Activated CD8-positive, alpha-beta memory T cell treated with anti-CD3 and anti-CD28 coated beads, Interleukin-2, amount 10 ng/mL, durations not matched to agents 7 days and 5 days (primary cell): ENCODE measurements around the gene AKT1. TPM values are rescaled to one million over a fixed set of nuclear protein-coding genes. Genes with fewer than 3 reads are reported as not detected.
A peak's percentile ranks its signal among the peaks of the same experiment; 100 is the strongest.

ENCODE experiments used
- ATAC-seq: fragments of 150-1000 bp; cut with Tn5 transposase; one replicate; pipeline ENCODE4 v1.10.0; 2021; ENCODE audit warnings: moderate library complexity
- CTCF ChIA-PET: fragments of 350-600 bp; sonication (Branson Sonifier 250); formaldehyde crosslinking; loops from one replicate; lab custom pipeline; 2021; ENCODE audit warnings: antibody characterized with exemption; lab: Charles Lee
- DNase-seq: peaks from one replicate; pipeline ENCODE4 v3.0.0-alpha.2; 2020
- H3K27ac Mint-ChIP-seq: one replicate; pipeline ENCODE4 v1.8.0; 2021; ENCODE audit warnings: mild to moderate bottlenecking, mixed read lengths
- H3K27me3 Mint-ChIP-seq: one replicate; pipeline ENCODE4 v1.8.0; 2021; ENCODE audit warnings: mixed read lengths
- H3K36me3 Mint-ChIP-seq: one replicate; pipeline ENCODE4 v1.8.0; 2021; ENCODE audit warnings: mild to moderate bottlenecking, mixed read lengths
- H3K4me1 Mint-ChIP-seq: one replicate; pipeline ENCODE4 v1.8.0; 2021; ENCODE audit warnings: mixed read lengths
- H3K4me3 Mint-ChIP-seq: one replicate; pipeline ENCODE4 v1.8.0; 2021; ENCODE audit warnings: mild to moderate bottlenecking, moderate library complexity, mixed read lengths
- H3K9me3 Mint-ChIP-seq: one replicate; pipeline ENCODE4 v1.8.0; 2022; ENCODE audit warnings: low read depth, mixed read lengths
- total RNA-seq, 2 experiments: library from RNA; stranded (reverse); gene quantifications; one replicate each; pipeline ENCODE4 v1.2.3, GENCODE V29; 2021

The AKT1 gene
- total RNA-seq, 2 experiments from 2014 or later = 178 to 202 TPM

GRCh38 chr14:104800771-104801519 lies 5.4 kb upstream of the AKT1 start, which contains the start of gene ZBTB42:
Gene ZBTB42 (plus strand): TSS chr14:104801101. CDS start chr14:104801198, 97 bp downstream.
- no peaks in the 10 kb centered on the region for H3K9me3 Mint-ChIP-seq
- peaks cover 22% of the 10 kb centered on the region for H3K4me1 Mint-ChIP-seq
- H3K4me3 Mint-ChIP-seq = peak within 1 kb of the TSS; percentile 80
- DNase-seq (peak; percentile 78), ATAC-seq (peak; percentile 62)
- CTCF ChIA-PET = interaction anchor here (0.7 to 2.4 kb wide), 14 partner anchors 9 to 124 kb away, joined by 3 to 15 read pairs (median 3); partner anchors contain the start of genes ADSS1 and SIVA1
- H3K27ac Mint-ChIP-seq = peak within 1 kb of the TSS; percentile 50
- H3K27me3 Mint-ChIP-seq = peaks cover 6% of the 10 kb centered on the region
- H3K36me3 Mint-ChIP-seq = no peaks in the 10 kb centered on the region

DNA sequence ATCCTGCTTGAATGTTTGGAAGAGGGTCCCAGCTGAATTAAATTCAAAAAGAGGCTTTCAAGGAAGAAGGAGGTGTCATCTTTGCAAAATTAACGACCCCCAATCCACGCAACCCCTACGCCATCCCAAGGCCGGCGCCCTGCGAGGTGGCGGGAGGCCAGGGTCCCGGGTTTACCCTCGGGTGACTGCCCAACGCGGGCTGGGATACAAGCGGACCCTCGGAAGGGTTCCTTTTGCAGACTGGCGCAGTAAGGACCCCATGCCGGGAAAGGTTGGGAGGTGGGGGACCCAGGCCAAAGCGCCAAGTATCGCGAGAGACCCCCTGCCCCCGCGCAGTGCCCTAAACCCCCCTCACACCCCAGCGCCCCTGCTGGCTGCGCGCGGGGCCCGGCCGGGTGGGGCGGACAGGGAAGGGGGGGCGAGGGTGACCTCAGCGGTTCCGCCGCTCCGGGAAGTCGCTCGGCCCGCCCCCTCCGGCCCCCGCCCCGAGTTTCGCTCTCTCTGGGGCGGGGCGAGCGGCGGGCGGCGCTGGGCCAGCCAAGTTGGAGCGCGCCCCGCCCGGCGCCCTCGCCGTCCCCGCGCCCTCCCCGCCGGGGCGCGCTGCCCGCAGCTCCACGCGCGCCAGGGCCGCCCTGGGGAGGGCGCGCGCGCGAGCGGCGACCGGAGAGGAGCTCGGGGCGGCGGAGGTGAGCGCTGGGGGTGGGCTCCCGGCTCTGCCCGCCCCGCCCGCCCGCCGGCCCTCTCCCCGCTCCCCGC lies 4.6 kb upstream of the AKT1 start:
- H3K4me3 Mint-ChIP-seq = peak overlapping the region; percentile 39
- H3K4me1 Mint-ChIP-seq = peaks cover 23% of the 10 kb centered on the region
- H3K9me3 Mint-ChIP-seq = no peaks in the 10 kb centered on the region
- peaks cover 6% of the 10 kb centered on the region for H3K27me3 Mint-ChIP-seq
- H3K36me3 Mint-ChIP-seq = no peaks in the 10 kb centered on the region
- DNase-seq (peak; percentile 86), ATAC-seq (peak; percentile 73)
- peak overlapping the region; percentile 42 for H3K27ac Mint-ChIP-seq
- CTCF ChIA-PET = interaction anchor here (0.7 to 2.4 kb wide), 11 partner anchors 8 to 123 kb away, joined by 3 to 15 read pairs (median 3); partner anchors contain the start of gene ADSS1

GRCh38 chr14:104799244-104800014 lies 3.9 kb upstream of the AKT1 start:
- Mint-ChIP-seq H3K36me3 (no peaks in the 10 kb centered on the region), H3K4me1 (peaks cover 26% of the 10 kb centered on the region), H3K4me3 (peak overlapping the region; percentile 39), H3K27me3 (peaks cover 6% of the 10 kb centered on the region), H3K9me3 (no peaks in the 10 kb centered on the region), H3K27ac (peak overlapping the region; percentile 42)
- no peak for ATAC-seq
- CTCF ChIA-PET = interaction anchor here (0.7 to 2.4 kb wide), 4 partner anchors 21 to 47 kb away, joined by 3 to 12 read pairs (median 3); no protein-coding TSS in a partner anchor
- no peak for DNase-seq

DNA sequence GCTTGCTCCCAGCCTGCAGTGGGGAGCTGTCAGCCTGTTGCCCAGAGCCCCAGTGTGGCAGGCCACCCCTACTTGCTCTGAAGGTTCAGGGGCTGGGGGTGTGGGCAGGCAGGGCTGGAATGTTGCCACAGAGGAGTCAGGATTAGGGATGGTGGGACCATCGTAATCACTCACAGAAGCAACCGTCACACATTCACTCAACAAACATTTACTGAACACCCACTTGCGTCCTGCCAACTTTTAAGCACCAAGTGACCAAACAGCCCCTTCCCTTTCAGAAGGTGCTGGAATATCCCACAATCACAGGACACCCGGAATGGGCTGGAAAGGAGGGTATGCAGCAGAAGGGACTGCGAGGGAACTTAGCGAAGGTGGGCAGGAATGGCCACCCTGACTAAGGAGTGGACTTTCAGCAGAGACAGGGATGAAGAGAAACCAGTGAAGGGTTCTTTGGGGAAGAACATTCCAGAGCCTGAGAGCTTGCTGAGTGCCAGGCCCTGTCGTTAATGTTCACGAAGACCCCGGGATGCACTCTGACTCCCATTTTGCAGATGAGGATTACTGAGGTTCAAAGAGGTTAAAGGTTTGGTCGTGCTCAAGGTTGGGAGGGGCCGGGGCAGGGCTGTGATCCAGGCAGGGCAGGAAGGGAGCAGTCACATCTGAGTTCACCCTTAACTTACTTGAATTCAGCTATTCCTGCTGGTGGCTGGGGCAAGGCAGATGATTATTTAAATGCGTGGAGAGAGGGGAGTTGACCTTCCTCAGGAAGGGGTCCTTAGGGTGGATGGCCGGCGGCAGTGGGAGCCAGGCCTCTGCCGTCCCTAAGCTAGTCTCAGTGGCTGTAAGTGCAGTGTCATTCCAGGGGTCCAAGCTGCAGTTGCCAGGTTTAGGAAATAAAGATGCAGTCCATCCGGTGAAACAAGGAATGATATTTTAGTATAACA lies 3.0 kb upstream of the AKT1 start:
- CTCF ChIA-PET = interaction anchor here (0.7 to 1.4 kb wide), 3 partner anchors 22 to 46 kb away, joined by 3 read pairs; partner anchors contain the start of gene SIVA1
- no peak for ATAC-seq
- H3K9me3 Mint-ChIP-seq = no peaks in the 10 kb centered on the region

GRCh38 chr14:104797115-104798044 lies 1.8 kb upstream of the AKT1 start:
- CTCF ChIA-PET = interaction anchor here (1.0 to 1.2 kb wide), 2 partner anchors 29 to 45 kb away, joined by 3 read pairs; partner anchors contain the start of gene SIVA1
- Mint-ChIP-seq H3K36me3 (peaks cover 2% of the 10 kb centered on the region), H3K4me1 (peaks cover 38% of the 10 kb centered on the region), H3K27me3 (peaks cover 6% of the 10 kb centered on the region), H3K9me3 (no peaks in the 10 kb centered on the region), H3K27ac (no peak overlapping the region), H3K4me3 (no peak overlapping the region)
- no peak for ATAC-seq
- no peak for DNase-seq

More for the DNA sequence above, 3.0 kb upstream of the AKT1 start:
- Mint-ChIP-seq H3K27me3 (peaks cover 6% of the 10 kb centered on the region), H3K27ac (no peak overlapping the region), H3K4me1 (peaks cover 34% of the 10 kb centered on the region), H3K4me3 (no peak overlapping the region), H3K36me3 (peaks cover under 1% of the 10 kb centered on the region)
- no peak for DNase-seq

GRCh38 chr14:104796687-104797081 lies 1.1 kb upstream of the AKT1 start:
- CTCF ChIA-PET = interaction anchor here (0.8 to 2.5 kb wide), 2 partner anchors 30 to 44 kb away, joined by 3 to 13 read pairs; partner anchors contain the start of gene SIVA1
- peak overlapping the region; percentile 73 for H3K27ac Mint-ChIP-seq
- H3K27me3 Mint-ChIP-seq = peaks cover 6% of the 10 kb centered on the region
- no peaks in the 10 kb centered on the region for H3K9me3 Mint-ChIP-seq
- H3K4me1 Mint-ChIP-seq = peaks cover 31% of the 10 kb centered on the region
- peaks cover 2% of the 10 kb centered on the region for H3K36me3 Mint-ChIP-seq
- DNase-seq (no peak), ATAC-seq (no peak)
- H3K4me3 Mint-ChIP-seq = peak overlapping the region; percentile 64

- H3K4me1 Mint-ChIP-seq = peaks cover 32% of the 10 kb centered on the region
- peak; percentile 63 for DNase-seq
- H3K9me3 Mint-ChIP-seq = no peaks in the 10 kb centered on the region
- H3K36me3 Mint-ChIP-seq = peaks cover 6% of the 10 kb centered on the region
- H3K4me3 Mint-ChIP-seq = peak overlapping the region; percentile 64
- CTCF ChIA-PET = interaction anchor here (0.8 to 2.5 kb wide), 2 partner anchors 30 to 44 kb away, joined by 3 to 13 read pairs; partner anchors contain the start of gene SIVA1
- H3K27me3 Mint-ChIP-seq = peaks cover 6% of the 10 kb centered on the region
- ATAC-seq = peak; percentile 61
- H3K27ac Mint-ChIP-seq = peak overlapping the region; percentile 78
Observed at GRCh38 chr14:104795781-104796686, 486 bp upstream of the AKT1 start.

DNA sequence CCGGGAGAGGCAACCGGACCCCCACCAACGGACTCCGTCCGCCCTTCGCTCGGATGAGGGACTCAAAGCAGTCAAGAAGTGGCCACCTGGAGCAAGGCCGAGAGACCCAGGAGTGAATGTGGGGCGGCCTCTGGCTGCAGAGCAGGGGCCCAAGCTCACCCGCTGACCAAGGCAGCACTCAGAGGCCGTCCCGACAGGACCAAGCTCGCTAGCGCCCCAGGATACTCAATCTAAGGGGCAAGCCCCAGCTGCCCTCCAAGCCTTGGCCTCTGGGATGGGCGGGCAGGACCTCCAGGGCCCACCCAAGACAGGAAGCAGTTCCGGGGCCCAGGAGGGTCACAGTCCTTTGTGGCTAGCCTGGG lies 936 bp downstream of the AKT1 start:
- Mint-ChIP-seq H3K27me3 (peaks cover 3% of the 10 kb centered on the region), H3K36me3 (peaks cover 6% of the 10 kb centered on the region), H3K4me3 (peak overlapping the region; percentile 88), H3K9me3 (no peaks in the 10 kb centered on the region), H3K4me1 (peaks cover 29% of the 10 kb centered on the region), H3K27ac (peak overlapping the region; percentile 86)
- DNase-seq (no peak), ATAC-seq (peak; percentile 15)
- CTCF ChIA-PET = interaction anchor here (0.7 to 2.5 kb wide), 5 partner anchors 26 to 42 kb away, joined by 3 to 13 read pairs (median 3); no protein-coding TSS in a partner anchor

DNA sequence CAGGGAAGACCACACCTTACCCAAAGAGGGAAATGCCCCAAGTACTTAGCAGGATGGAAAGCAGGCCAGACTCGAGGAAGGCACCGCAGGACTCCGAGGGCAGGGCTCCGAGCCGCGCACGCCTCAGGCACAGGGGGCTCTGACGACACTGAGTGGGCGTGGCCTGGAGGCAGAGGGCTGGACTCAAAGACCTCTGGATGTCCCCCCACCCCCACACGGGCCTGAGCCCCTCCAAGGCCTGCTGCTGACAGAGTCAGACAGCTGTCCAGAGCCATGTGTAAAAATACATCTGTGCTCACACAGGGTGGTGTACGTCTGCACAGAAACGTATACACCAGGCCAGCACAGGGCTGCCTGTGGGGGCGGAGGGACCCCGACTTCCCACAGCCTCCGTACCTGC lies 1.4 kb downstream of the AKT1 start:
- CTCF ChIA-PET = interaction anchor here (1.1 to 2.5 kb wide), 4 partner anchors 26 to 42 kb away, joined by 3 to 13 read pairs (median 8); no protein-coding TSS in a partner anchor
- Mint-ChIP-seq H3K4me1 (peaks cover 29% of the 10 kb centered on the region), H3K27ac (peak overlapping the region; percentile 86), H3K4me3 (peak overlapping the region; percentile 88), H3K36me3 (peaks cover 6% of the 10 kb centered on the region), H3K27me3 (no peaks in the 10 kb centered on the region), H3K9me3 (no peaks in the 10 kb centered on the region)
- ATAC-seq = peak; percentile 17
- peak; percentile 74 for DNase-seq

DNA sequence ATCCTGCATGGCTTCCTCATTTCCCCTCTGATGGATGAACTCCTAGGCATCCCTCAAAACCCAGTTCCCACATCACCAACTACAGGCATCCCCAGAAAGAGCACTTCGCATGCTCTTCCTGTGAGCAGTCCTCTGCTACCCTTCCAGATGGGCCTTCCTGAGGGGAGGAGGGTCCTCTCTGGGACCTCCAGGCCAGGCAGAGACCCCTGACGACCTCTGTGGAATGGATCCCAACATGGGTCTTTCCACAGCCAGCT lies 1.9 kb downstream of the AKT1 start:
- no peak for DNase-seq
- CTCF ChIA-PET = interaction anchor here (1.5 kb wide), 1 partner anchor 25 kb away, joined by 12 read pairs; no protein-coding TSS in a partner anchor
- no peak for ATAC-seq
- H3K27ac Mint-ChIP-seq = peak overlapping the region; percentile 86
- H3K4me3 Mint-ChIP-seq = peak overlapping the region; percentile 88
- no peaks in the 10 kb centered on the region for H3K27me3 Mint-ChIP-seq
- H3K36me3 Mint-ChIP-seq = peaks cover 6% of the 10 kb centered on the region
- H3K9me3 Mint-ChIP-seq = no peaks in the 10 kb centered on the region
- H3K4me1 Mint-ChIP-seq = peaks cover 29% of the 10 kb centered on the region
